ES-I3 (cell line): Measurements from ENCODE around the gene ORM1.
"Not testable (repeated sequence)": the region's sequence is repeated elsewhere in the genome, so short reads cannot be mapped to it uniquely, and the experiment has no call there.

Source experiments
- H3K36me3 ChIP-seq: 2 replicates; pipeline ENCODE4 v1.6.1; 2013; ENCODE audit warnings: mild to moderate bottlenecking, low read length, control low read depth, moderate library complexity; ENCODE audit not compliant: insufficient read depth
- H3K4me1 ChIP-seq: 2 replicates; pipeline ENCODE4 v1.6.1; 2013; ENCODE audit warnings: mild to moderate bottlenecking, control low read depth, low read length; ENCODE audit not compliant: insufficient read depth
- H3K9ac ChIP-seq: 2 replicates; pipeline ENCODE4 v1.6.1; 2013; ENCODE audit warnings: low read depth, mild to moderate bottlenecking, low read length, moderate library complexity
- H3K9me3 ChIP-seq: 2 replicates; pipeline ENCODE4 v1.6.1; 2013; ENCODE audit warnings: mild to moderate bottlenecking, low read length, moderate library complexity; ENCODE audit not compliant: control insufficient read depth, insufficient read depth

ORM1 gene

GRCh38 chr9:114333718-114334117 is 10.8 kb downstream of the ORM1 start:
- H3K9me3 ChIP-seq, H3K36me3 ChIP-seq, H3K4me1 ChIP-seq, H3K9ac ChIP-seq: not testable (repeated sequence)

- Histone ChIP-seq H3K9me3 (no peaks in the 10 kb centered on the region), H3K9ac (no peak overlapping the region), H3K4me1 (no peaks in the 10 kb centered on the region), H3K36me3 (peaks cover 7% of the 10 kb centered on the region; the same call in 1 of the 2 replicates)
These were observed 11.6 kb downstream of the ORM1 start for GRCh38 chr9:114334490-114334889.

- Histone ChIP-seq H3K4me1 (no peaks in the 10 kb centered on the region), H3K9me3 (no peaks in the 10 kb centered on the region), H3K9ac (no peak overlapping the region), H3K36me3 (peaks cover 14% of the 10 kb centered on the region; the same call in 1 of the 2 replicates)
These were observed 12.8 kb downstream of the ORM1 start for GRCh38 chr9:114335745-114336144.

GRCh38 chr9:114336157-114336556 is 13.3 kb downstream of the ORM1 start:
- H3K4me1 ChIP-seq = no peaks in the 10 kb centered on the region
- H3K9me3 ChIP-seq = no peaks in the 10 kb centered on the region
- H3K36me3 ChIP-seq = peaks cover 16% of the 10 kb centered on the region; the same call in 1 of the 2 replicates
- no peak overlapping the region for H3K9ac ChIP-seq

GRCh38 chr9:114336699-114337395 is 13.9 kb downstream of the ORM1 start:
- Histone ChIP-seq H3K4me1 (no peaks in the 10 kb centered on the region), H3K9me3 (no peaks in the 10 kb centered on the region), H3K9ac (no peak overlapping the region), H3K36me3 (peaks cover 16% of the 10 kb centered on the region; the same call in 1 of the 2 replicates)

- peaks cover 21% of the 10 kb centered on the region; the same call in 1 of the 2 replicates for H3K36me3 ChIP-seq
- H3K4me1 ChIP-seq = no peaks in the 10 kb centered on the region
- no peaks in the 10 kb centered on the region for H3K9me3 ChIP-seq
- H3K9ac ChIP-seq = no peak overlapping the region
These were observed 15.3 kb downstream of the ORM1 start for GRCh38 chr9:114338187-114338586.

- Histone ChIP-seq H3K9ac (no peak overlapping the region), H3K36me3 (peaks cover 30% of the 10 kb centered on the region), H3K9me3 (no peaks in the 10 kb centered on the region), H3K4me1 (no peaks in the 10 kb centered on the region)
These were observed 16.4 kb downstream of the ORM1 start for GRCh38 chr9:114339130-114339908.

- no peaks in the 10 kb centered on the region for H3K4me1 ChIP-seq
- no peaks in the 10 kb centered on the region for H3K9me3 ChIP-seq
- H3K9ac ChIP-seq = no peak overlapping the region
- H3K36me3 ChIP-seq = peaks cover 31% of the 10 kb centered on the region
These were observed 18.4 kb downstream of the ORM1 start for GRCh38 chr9:114341152-114341830.

GRCh38 chr9:114341991-114342390 is 19.1 kb downstream of the ORM1 start:
- H3K9ac ChIP-seq = no peak overlapping the region
- H3K36me3 ChIP-seq = peaks cover 38% of the 10 kb centered on the region
- no peaks in the 10 kb centered on the region for H3K4me1 ChIP-seq
- no peaks in the 10 kb centered on the region for H3K9me3 ChIP-seq

GRCh38 chr9:114342755-114343440 is 20.0 kb downstream of the ORM1 start:
- Histone ChIP-seq H3K36me3 (peaks cover 44% of the 10 kb centered on the region), H3K4me1 (no peaks in the 10 kb centered on the region), H3K9me3 (no peaks in the 10 kb centered on the region), H3K9ac (no peak overlapping the region)

- Histone ChIP-seq H3K4me1 (peaks cover 5% of the 10 kb centered on the region; the same call in 1 of the 2 replicates), H3K36me3 (peaks cover 51% of the 10 kb centered on the region), H3K9ac (no peak overlapping the region), H3K9me3 (no peaks in the 10 kb centered on the region)
These were observed 20.7 kb downstream of the ORM1 start for GRCh38 chr9:114343471-114344187.

GRCh38 chr9:114344188-114344566 is 21.3 kb downstream of the ORM1 start:
- Histone ChIP-seq H3K4me1 (peaks cover 7% of the 10 kb centered on the region; the same call in 1 of the 2 replicates), H3K36me3 (peaks cover 51% of the 10 kb centered on the region), H3K9me3 (no peaks in the 10 kb centered on the region), H3K9ac (no peak overlapping the region)

- no peaks in the 10 kb centered on the region for H3K9me3 ChIP-seq
- H3K36me3 ChIP-seq = peaks cover 50% of the 10 kb centered on the region
- no peak overlapping the region for H3K9ac ChIP-seq
- H3K4me1 ChIP-seq = peaks cover 12% of the 10 kb centered on the region
These were observed 21.8 kb downstream of the ORM1 start for GRCh38 chr9:114344692-114345091.
